Activated naive CD8-positive, alpha-beta T cell treated with anti-CD3 and anti-CD28 coated beads for 36 hours (primary cell): ENCODE data around the gene USP10. TPM values are rescaled to one million over a fixed set of nuclear protein-coding genes. Genes with fewer than 3 reads are reported as not detected.
"Not testable (repeated sequence)": the region's sequence is repeated elsewhere in the genome, so short reads cannot be mapped to it uniquely, and the experiment has no call there.

Experiments used
- DNase-seq: peaks from one replicate; pipeline ENCODE4 v3.0.0; 2021
- H3K27ac Mint-ChIP-seq: one replicate; pipeline ENCODE4 v1.8.0; 2022; ENCODE audit warnings: mild to moderate bottlenecking, moderate library complexity, mixed read lengths
- H3K27me3 Mint-ChIP-seq: one replicate; pipeline ENCODE4 v1.8.0; 2022; ENCODE audit warnings: mild to moderate bottlenecking, mixed read lengths
- H3K36me3 Mint-ChIP-seq: one replicate; pipeline ENCODE4 v1.8.0; 2021; ENCODE audit warnings: mild to moderate bottlenecking, mixed read lengths
- H3K4me1 Mint-ChIP-seq: one replicate; pipeline ENCODE4 v1.8.0; 2021; ENCODE audit warnings: mixed read lengths
- H3K4me3 Mint-ChIP-seq: one replicate; pipeline ENCODE4 v1.8.0; 2022; ENCODE audit warnings: mild to moderate bottlenecking, moderate library complexity, mixed read lengths
- H3K9me3 Mint-ChIP-seq: one replicate; pipeline ENCODE4 v1.8.0; 2022; ENCODE audit warnings: mixed read lengths
- total RNA-seq, 2 experiments: library from RNA; stranded (reverse); gene quantifications; one replicate each; pipeline ENCODE4 v1.2.3, GENCODE V29; 2021

USP10 gene
- total RNA-seq, 2 experiments from 2014 or later: 148 to 151 TPM

GRCh38 chr16:84739349-84740124, 39.7 kb downstream of the USP10 start:
- no peak overlapping the region for H3K4me3 Mint-ChIP-seq
- no peaks in the 10 kb centered on the region for H3K27me3 Mint-ChIP-seq
- H3K36me3 Mint-ChIP-seq: peaks cover 35% of the 10 kb centered on the region
- H3K27ac Mint-ChIP-seq: no peak overlapping the region
- peaks cover 43% of the 10 kb centered on the region for H3K4me1 Mint-ChIP-seq
- H3K9me3 Mint-ChIP-seq: no peaks in the 10 kb centered on the region
- no peak for DNase-seq

GRCh38 chr16:84740596-84741116, 40.9 kb downstream of the USP10 start:
- Mint-ChIP-seq H3K4me1 (peaks cover 42% of the 10 kb centered on the region), H3K36me3 (peaks cover 31% of the 10 kb centered on the region), H3K27ac (no peak overlapping the region), H3K9me3 (no peaks in the 10 kb centered on the region), H3K27me3 (no peaks in the 10 kb centered on the region), H3K4me3 (no peak overlapping the region)
- DNase-seq: no peak

DNA sequence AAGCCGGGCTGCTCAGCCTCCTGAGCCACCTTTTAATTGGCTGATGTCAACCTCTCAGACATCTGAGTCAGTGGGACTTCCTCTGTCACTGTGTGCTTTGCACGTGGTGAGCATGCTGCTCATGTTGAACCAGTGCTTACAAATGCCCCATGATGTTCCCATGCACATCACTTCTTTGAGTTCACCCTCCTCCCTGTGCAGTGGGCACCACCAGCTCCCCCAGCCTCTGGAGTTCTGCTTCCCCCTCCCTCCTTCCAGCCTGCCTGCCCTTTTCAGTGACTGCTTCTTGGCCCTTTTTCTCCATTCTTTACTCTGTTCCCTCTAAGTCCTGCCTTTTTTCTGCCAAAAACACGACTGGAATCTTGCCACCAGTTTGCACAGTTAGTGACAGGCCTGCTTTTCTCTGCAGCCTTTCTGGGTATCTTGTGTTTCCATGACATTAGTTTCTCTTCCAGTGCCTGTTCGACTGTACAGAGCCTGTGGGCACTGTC, 41.6 kb downstream of the USP10 start:
- no peaks in the 10 kb centered on the region for H3K9me3 Mint-ChIP-seq
- H3K4me3 Mint-ChIP-seq: no peak overlapping the region
- peak overlapping the region; percentile 83 for H3K27ac Mint-ChIP-seq
- no peaks in the 10 kb centered on the region for H3K27me3 Mint-ChIP-seq
- no peak for DNase-seq
- H3K4me1 Mint-ChIP-seq: peaks cover 41% of the 10 kb centered on the region
- H3K36me3 Mint-ChIP-seq: peaks cover 23% of the 10 kb centered on the region

DNA sequence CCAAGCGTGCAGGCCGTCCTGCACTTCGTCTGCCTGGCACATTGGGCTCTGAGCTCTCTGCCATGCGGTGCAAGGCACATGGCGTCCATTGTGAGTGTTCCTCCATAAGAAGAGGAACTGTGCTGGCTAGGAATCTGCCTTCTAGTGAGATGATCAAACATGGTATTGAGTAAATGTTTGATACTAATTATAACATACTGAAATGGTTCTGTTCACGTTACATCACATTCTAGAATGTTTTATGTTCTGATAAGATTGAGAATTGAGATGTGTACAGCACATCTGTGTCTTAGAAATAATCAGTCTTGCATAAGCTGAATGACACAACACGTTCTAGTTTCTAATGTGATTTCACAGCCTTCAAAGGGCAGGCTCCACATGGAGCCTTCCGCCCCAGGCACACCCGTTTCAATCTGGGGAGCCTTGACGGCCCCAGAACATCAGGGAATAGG, 42.9 kb downstream of the USP10 start:
- Mint-ChIP-seq H3K9me3 (no peaks in the 10 kb centered on the region), H3K4me3 (no peak overlapping the region), H3K4me1 (peaks cover 37% of the 10 kb centered on the region), H3K27ac (no peak overlapping the region), H3K36me3 (peaks cover 24% of the 10 kb centered on the region), H3K27me3 (no peaks in the 10 kb centered on the region)
- DNase-seq: no peak

DNA sequence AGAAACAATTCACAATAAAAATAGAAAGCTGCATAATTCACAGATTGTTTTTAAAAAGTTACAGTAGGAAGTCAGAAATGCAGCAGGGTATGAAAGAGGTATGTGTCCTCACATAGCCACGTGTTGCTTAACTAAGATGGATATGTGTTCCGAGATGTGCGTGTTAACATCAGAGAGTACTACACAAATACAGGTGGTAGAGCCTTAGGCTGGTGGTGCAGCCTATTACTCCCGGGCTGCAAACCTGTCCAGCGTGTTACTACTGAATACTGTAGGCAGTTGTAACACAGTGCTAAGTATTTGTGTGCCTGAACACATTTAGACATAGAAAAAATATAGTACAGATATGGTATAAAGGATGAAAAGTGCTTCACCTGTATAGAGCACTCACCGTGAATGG, 46.4 kb downstream of the USP10 start:
- Mint-ChIP-seq H3K36me3 (peaks cover 19% of the 10 kb centered on the region), H3K27ac (no peak overlapping the region), H3K9me3 (no peaks in the 10 kb centered on the region), H3K4me3 (no peak overlapping the region), H3K27me3 (no peaks in the 10 kb centered on the region), H3K4me1 (peaks cover 34% of the 10 kb centered on the region)
- no peak for DNase-seq

- no peaks in the 10 kb centered on the region for H3K27me3 Mint-ChIP-seq
- no peaks in the 10 kb centered on the region for H3K9me3 Mint-ChIP-seq
- peaks cover 34% of the 10 kb centered on the region for H3K4me1 Mint-ChIP-seq
- no peak overlapping the region for H3K27ac Mint-ChIP-seq
- peaks cover 14% of the 10 kb centered on the region for H3K36me3 Mint-ChIP-seq
- no peak overlapping the region for H3K4me3 Mint-ChIP-seq
- no peak for DNase-seq
These were observed 47.1 kb downstream of the USP10 start for GRCh38 chr16:84746875-84747274.

DNA sequence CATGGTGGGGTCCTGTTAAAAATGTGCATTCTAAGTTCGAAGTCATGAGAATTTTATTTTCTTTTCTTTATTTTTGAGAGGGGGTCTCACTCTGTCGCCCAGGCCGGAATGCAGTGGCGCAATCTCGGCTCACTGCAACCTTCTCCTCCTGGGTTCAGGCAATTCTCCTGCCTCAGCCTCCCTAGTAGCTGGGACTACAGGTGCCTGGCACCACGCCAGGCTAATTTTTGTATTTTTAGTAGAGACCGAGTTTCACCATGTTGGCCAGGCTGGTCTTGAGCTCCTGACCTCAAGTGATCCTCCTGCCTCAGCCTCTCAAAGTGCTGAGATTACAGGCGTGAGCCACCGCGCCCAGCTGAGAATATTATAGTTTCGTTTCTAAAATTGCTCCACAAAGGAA, 48.4 kb downstream of the USP10 start:
- DNase-seq, H3K4me3 Mint-ChIP-seq, H3K9me3 Mint-ChIP-seq, H3K27me3 Mint-ChIP-seq, H3K27ac Mint-ChIP-seq: not testable (repeated sequence)
- H3K4me1 Mint-ChIP-seq: peaks cover 46% of the 10 kb centered on the region
- H3K36me3 Mint-ChIP-seq: peaks cover 14% of the 10 kb centered on the region

- no peak for DNase-seq
- H3K4me3 Mint-ChIP-seq: no peak overlapping the region
- no peak overlapping the region for H3K27ac Mint-ChIP-seq
- H3K36me3 Mint-ChIP-seq: peaks cover 14% of the 10 kb centered on the region
- no peaks in the 10 kb centered on the region for H3K27me3 Mint-ChIP-seq
- H3K9me3 Mint-ChIP-seq: no peaks in the 10 kb centered on the region
- H3K4me1 Mint-ChIP-seq: peaks cover 54% of the 10 kb centered on the region
These were observed 49.3 kb downstream of the USP10 start for GRCh38 chr16:84749072-84749471.

DNA sequence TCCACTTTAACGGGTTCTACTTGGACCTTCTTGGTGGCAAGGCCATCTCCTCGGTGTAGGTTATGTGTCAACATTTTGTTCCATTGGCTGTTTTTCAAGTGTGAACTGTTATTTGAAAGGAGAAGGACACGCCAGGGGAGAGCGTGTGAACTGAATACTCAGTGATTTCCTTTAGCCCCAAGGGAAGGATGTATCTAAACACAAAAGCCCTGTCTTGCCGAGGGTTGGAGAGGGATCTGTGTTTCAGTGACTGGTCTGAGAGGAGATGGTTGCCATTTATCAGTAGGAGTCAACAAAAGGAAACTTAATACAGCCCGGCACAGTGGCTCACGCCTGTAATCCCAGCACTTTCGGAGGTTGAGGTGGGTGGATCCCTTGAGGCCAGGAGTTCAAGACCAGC, 50.0 kb downstream of the USP10 start:
- Mint-ChIP-seq H3K9me3 (no peaks in the 10 kb centered on the region), H3K4me1 (peaks cover 61% of the 10 kb centered on the region), H3K4me3 (no peak overlapping the region), H3K27me3 (no peaks in the 10 kb centered on the region), H3K36me3 (peaks cover 13% of the 10 kb centered on the region), H3K27ac (no peak overlapping the region)
- no peak for DNase-seq

- Mint-ChIP-seq H3K4me1 (peaks cover 67% of the 10 kb centered on the region), H3K36me3 (peaks cover 17% of the 10 kb centered on the region), H3K4me3 (no peak overlapping the region), H3K9me3 (no peaks in the 10 kb centered on the region), H3K27ac (no peak overlapping the region), H3K27me3 (no peaks in the 10 kb centered on the region)
- no peak for DNase-seq
These were observed 50.8 kb downstream of the USP10 start for GRCh38 chr16:84750575-84750974.

DNA sequence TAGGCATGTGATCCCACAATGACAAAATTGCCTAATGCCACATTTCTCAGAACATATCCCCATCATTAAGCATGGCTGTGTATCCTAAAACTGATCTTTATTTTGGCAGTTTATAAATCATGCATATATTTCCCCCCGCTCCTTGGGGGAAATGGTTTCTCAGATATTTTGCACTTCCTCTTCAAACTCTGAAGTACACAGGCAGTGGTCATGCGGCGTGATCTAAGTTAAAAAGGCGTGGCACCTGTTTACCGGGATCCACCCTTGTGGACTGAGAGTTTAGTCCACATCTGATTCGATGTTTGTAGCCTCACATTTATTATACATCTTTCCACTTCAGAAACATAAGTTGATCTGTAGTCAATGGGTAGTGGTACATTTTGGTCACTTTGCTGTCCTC, 51.4 kb downstream of the USP10 start:
- H3K4me3 Mint-ChIP-seq: no peak overlapping the region
- H3K27me3 Mint-ChIP-seq: no peaks in the 10 kb centered on the region
- H3K9me3 Mint-ChIP-seq: no peaks in the 10 kb centered on the region
- H3K36me3 Mint-ChIP-seq: peaks cover 21% of the 10 kb centered on the region
- peak overlapping the region; percentile 62 for H3K27ac Mint-ChIP-seq
- DNase-seq: no peak
- H3K4me1 Mint-ChIP-seq: peaks cover 62% of the 10 kb centered on the region

- Mint-ChIP-seq H3K4me3 (peak overlapping the region; percentile 29), H3K27ac (peak overlapping the region; percentile 62), H3K4me1 (peaks cover 60% of the 10 kb centered on the region), H3K27me3 (no peaks in the 10 kb centered on the region), H3K36me3 (peaks cover 21% of the 10 kb centered on the region), H3K9me3 (no peaks in the 10 kb centered on the region)
- peak; percentile 34 for DNase-seq
These were observed 52.1 kb downstream of the USP10 start for GRCh38 chr16:84751947-84752346.

DNA sequence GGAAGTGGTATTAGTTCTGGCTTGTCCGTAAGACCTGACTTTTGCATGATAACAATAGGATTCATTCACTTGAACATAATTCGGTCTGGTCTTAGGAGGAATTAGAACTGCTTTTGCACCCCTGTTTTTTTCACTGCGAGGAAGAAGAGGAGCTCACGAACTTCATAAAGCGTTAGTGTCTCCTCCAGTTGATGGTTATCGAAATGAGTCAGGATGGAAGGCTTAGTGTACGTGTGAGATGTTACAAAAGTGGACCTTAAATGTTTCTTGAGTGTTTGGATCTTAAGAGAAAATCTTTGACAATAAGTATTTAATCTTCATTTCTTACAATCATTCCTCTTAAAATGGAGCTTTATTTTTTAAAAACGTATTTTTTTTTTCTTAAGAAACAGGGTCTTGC, 52.8 kb downstream of the USP10 start:
- Mint-ChIP-seq H3K4me1 (peaks cover 63% of the 10 kb centered on the region), H3K9me3 (no peaks in the 10 kb centered on the region), H3K4me3 (no peak overlapping the region)

DNA sequence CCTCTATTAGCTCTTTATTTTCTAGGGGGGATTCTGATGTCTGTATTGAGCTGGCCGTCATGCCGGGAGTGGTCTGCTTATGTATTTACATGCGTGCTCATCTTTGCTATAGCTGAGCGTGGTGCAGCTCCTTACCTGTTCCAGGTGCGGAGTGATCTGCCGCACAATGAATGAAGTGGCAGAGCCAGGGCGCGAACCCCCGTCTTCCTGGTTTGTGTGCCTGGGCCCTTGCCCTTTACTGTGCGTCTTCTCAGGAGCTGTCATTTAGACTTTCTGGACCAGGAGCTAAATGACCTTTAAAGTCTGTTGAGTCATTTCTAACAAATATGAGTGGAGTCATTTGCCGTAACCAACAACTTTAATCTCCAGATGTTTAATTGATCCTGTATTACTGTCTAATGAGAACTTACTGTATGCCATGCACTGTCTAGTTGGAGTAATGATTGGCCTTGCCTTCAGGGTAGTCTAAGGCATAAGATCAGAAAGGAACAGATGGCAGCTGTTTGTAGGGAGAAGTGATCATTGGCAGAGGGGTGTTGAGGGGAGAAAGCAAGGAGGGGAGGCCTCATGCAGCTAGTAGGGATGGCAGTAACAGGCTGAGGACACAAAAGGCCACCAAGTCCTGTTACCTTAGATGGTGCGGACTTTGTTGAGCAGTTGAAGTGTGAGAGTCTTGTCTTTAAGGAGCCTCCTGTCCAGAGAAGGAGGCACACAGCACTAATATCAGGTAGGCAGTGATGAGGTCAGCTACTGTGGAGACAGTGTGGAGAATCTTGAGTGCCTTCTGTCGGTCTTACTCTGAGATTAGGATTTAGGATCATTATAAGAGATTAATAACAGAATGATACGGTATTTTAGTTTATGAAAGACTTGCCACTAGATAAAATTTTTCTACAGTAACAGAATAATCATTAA, 53.9 kb downstream of the USP10 start:
- Mint-ChIP-seq H3K4me3 (no peak overlapping the region), H3K36me3 (peaks cover 19% of the 10 kb centered on the region), H3K4me1 (peaks cover 73% of the 10 kb centered on the region), H3K27ac (peak overlapping the region; percentile 18), H3K9me3 (no peaks in the 10 kb centered on the region), H3K27me3 (no peaks in the 10 kb centered on the region)
- DNase-seq: no peak

More for the DNA sequence above, 52.8 kb downstream of the USP10 start:
- Mint-ChIP-seq H3K36me3 (peaks cover 19% of the 10 kb centered on the region), H3K27ac (peak overlapping the region; percentile 52), H3K27me3 (no peaks in the 10 kb centered on the region)
- no peak for DNase-seq

DNA sequence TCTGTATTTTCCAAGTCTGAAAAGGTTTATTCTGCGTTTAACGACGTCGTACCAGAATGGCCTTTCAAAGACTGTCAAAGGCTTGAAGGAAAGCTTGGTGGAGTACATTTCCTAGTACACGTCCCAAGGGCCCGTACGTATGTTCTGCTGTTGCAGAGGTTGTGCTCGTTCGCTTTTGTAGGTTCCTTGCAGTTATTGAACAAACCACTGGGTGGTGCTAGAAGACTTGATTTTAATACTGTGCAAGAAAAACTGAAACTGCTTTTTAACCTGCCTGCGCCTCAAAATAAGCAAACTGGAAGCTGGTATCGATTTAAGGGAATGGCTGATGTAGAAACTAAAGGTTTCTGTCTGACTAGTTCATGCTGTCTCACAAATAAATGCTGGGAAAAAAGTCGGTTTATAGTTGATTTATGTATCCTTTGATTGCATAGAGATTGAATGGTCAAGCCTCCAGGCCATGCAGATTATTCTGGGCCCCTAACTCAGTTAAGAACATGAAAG, 54.6 kb downstream of the USP10 start:
- Mint-ChIP-seq H3K27ac (peak overlapping the region; percentile 18), H3K27me3 (no peaks in the 10 kb centered on the region), H3K4me3 (no peak overlapping the region), H3K36me3 (peaks cover 22% of the 10 kb centered on the region), H3K4me1 (peaks cover 79% of the 10 kb centered on the region), H3K9me3 (no peaks in the 10 kb centered on the region)
- peak; percentile 61 for DNase-seq
